ENCODE measurements around the gene TMEM132D.

Gene TMEM132D

DNA sequence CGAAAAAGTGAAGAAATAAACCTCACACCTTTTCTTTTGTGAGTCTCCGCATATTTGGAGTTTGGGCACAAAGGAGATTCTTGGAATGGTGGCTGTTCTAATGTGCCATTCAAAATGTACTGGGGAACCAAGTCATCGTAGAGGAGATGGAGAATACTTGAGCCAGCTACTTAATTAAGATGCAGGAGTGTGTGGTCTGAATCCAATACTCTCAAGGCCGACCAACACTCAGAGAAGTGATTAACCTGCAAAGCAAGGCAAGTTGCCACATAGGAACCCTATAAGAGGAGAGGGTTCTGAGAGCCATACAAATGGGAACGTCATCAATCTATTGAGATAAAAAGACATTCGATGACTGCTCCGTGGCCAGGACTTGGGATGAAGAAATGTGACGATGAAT, 603.8 kb downstream of the TMEM132D start:
- H3K36me3 ChIP-seq (ENCODE audit: control insufficient read depth, insufficient read depth, low read length), result no peaks in the 10 kb centered on the region
- DNase-seq (ENCODE audit: extremely low read depth, insufficient read length), result no peak
- no peak overlapping the region for H3K4me3 ChIP-seq (replicated peaks; ENCODE audit: low read depth, low read length)
- TF ChIP-seq CTCF (IDR thresholded peaks at IDR 0.05; ENCODE audit: insufficient read depth, low read length, poor library complexity, severe bottlenecking), result no peak
- H3K27me3 ChIP-seq (replicated peaks; ENCODE audit: control insufficient read depth, insufficient read depth, low read length), result no peaks in the 10 kb centered on the region

DNA sequence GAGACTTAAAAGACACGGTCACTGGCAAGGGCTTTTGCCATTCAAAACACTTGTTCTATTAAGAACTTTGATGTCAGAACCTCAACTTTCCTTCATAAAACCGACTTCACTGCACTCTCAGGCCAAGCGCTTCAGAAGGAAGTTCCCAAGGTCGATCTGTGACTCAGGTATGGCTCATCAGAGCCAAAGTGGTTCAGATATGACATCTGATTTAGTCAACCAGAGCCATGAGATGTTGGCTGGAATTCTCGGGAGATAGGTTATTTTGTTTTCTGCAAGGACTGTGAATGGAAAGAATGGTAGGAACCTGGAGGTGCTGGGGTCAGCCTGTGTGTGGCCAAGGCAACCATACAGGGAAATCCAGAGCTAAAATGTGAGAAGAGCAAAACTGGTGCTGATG, 604.9 kb downstream of the TMEM132D start:
- no peak overlapping the region for H3K4me3 ChIP-seq (replicated peaks; ENCODE audit: low read depth, low read length)
- no peaks in the 10 kb centered on the region for H3K36me3 ChIP-seq (ENCODE audit: control insufficient read depth, insufficient read depth, low read length)
- no peak for TF ChIP-seq CTCF (IDR thresholded peaks at IDR 0.05; ENCODE audit: insufficient read depth, low read length, poor library complexity, severe bottlenecking)
- DNase-seq (ENCODE audit: extremely low read depth, insufficient read length), result no peak
- H3K27me3 ChIP-seq (replicated peaks; ENCODE audit: control insufficient read depth, insufficient read depth, low read length), result no peaks in the 10 kb centered on the region

DNA sequence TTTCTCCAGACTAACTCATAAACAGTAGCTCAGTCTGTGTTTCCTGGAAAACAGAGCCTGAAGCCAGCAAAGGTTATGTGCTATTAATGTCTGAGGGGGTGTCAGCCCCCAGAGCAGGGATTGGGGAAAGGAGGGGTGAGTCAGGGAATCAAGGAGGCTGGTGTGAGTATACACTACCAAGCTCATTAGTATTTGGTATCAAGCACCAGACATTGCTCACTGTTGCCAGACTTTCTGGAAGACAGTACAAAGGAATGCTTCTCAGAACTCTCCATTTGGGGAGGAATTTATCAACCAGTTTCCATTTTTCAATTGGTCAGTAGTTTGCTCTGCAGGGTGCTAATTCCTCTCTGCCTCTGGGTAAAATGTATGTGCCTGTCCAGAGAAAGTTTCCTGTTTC, 607.2 kb downstream of the TMEM132D start:
- DNase-seq (ENCODE audit: extremely low read depth, insufficient read length), result no peak
- Histone ChIP-seq H3K27me3 (replicated peaks; ENCODE audit: control insufficient read depth, insufficient read depth, low read length) (no peaks in the 10 kb centered on the region), H3K4me3 (replicated peaks; ENCODE audit: low read depth, low read length) (no peak overlapping the region), H3K36me3 (ENCODE audit: control insufficient read depth, insufficient read depth, low read length) (no peaks in the 10 kb centered on the region)
- TF ChIP-seq CTCF (IDR thresholded peaks at IDR 0.05; ENCODE audit: insufficient read depth, low read length, poor library complexity, severe bottlenecking), result no peak

DNA sequence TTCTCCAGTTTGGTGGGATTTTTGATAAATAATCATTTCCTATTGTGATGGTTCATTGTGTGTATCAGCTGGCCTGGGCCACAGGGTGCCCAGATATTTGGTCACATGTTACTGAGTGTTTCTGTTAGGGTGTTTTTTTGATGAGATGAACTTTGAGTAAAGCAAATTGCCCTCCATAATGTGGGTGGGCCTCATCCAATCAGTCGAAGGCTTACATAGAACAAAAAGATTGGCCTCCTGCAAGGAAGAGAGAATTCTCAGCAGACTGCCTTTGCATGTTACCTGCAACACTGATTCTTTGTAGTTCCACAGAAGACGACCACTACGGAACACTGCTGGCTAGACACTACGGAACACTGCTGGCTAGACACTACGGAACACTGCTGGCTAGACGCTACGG, 609.0 kb downstream of the TMEM132D start:
- no peak for TF ChIP-seq CTCF (IDR thresholded peaks at IDR 0.05; ENCODE audit: insufficient read depth, low read length, poor library complexity, severe bottlenecking)
- no peak for DNase-seq (ENCODE audit: extremely low read depth, insufficient read length)
- Histone ChIP-seq H3K36me3 (ENCODE audit: control insufficient read depth, insufficient read depth, low read length) (no peaks in the 10 kb centered on the region), H3K27me3 (replicated peaks; ENCODE audit: control insufficient read depth, insufficient read depth, low read length) (no peaks in the 10 kb centered on the region), H3K4me3 (replicated peaks; ENCODE audit: low read depth, low read length) (no peak overlapping the region)

DNA sequence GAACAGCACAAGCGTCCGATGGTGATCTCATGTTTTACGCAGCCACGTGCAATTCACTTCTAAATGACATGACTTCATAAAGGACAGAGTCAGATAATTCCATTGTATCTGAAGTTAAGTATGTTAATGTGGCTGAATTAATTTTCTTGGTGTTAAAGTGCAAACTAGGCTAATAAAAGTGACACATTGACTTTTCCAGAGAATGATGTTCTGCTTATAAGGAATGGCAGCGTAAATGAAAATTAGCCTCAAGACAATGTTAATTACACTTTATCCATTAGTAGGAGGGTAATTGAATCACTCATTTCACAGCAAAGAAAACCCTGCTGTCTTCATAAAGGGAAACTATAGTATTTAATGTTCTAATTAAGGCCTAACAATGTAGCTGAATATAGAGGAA, 624.1 kb downstream of the TMEM132D start:
- no peak for DNase-seq (ENCODE audit: extremely low read depth, insufficient read length)
- Histone ChIP-seq H3K4me3 (replicated peaks; ENCODE audit: low read depth, low read length) (no peak overlapping the region), H3K36me3 (ENCODE audit: control insufficient read depth, insufficient read depth, low read length) (no peaks in the 10 kb centered on the region), H3K27me3 (replicated peaks; ENCODE audit: control insufficient read depth, insufficient read depth, low read length) (no peaks in the 10 kb centered on the region)
- no peak for TF ChIP-seq CTCF (IDR thresholded peaks at IDR 0.05; ENCODE audit: insufficient read depth, low read length, poor library complexity, severe bottlenecking)

DNA sequence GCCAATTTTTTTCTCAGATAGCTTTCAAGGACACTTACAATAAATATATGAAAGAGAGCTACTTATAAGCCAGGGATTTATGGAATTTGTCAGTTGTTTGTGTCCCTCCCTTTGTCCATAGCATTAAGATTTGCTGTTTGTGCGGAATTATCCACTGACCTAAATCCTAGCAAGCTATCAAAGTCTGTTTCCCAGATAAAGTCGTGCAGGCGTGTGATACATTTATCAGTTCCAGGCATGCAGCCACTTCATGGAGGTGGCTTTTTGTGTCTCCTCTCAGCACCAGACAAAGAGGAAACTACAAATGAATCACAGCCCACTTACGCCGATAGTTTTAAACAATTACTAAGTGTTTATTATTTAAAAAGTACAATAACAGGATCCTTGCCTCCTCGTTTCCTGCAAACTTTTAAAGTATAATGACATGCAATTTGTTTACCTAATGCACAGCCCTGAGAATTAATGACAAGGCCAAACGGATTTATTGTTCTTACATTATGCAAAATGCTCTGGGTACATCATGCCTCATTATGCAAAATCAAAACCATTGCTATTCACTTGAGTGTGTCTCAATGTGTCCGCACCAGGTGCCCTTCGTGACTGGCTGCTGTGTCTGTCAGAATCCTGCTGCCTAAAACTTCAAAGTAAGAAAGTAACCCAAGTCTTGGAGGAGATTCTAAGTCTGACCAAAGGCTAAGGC, 627.3 kb downstream of the TMEM132D start:
- Histone ChIP-seq H3K4me3 (replicated peaks; ENCODE audit: low read depth, low read length) (no peak overlapping the region), H3K36me3 (ENCODE audit: control insufficient read depth, insufficient read depth, low read length) (no peaks in the 10 kb centered on the region), H3K27me3 (replicated peaks; ENCODE audit: control insufficient read depth, insufficient read depth, low read length) (no peaks in the 10 kb centered on the region)
- DNase-seq (ENCODE audit: extremely low read depth, insufficient read length), result no peak
- TF ChIP-seq CTCF (IDR thresholded peaks at IDR 0.05; ENCODE audit: insufficient read depth, low read length, poor library complexity, severe bottlenecking), result no peak

Data from GM06990 (cell line).